OCI-LY1 (cell line): Measurements from ENCODE around the gene GNAS.

ENCODE experiments used
- H2AFZ ChIP-seq: fragments of 200-600 bp; sonication (generic), shearing (Covaris generic); 2 replicates; pipeline ENCODE4 v1.6.0; 2014; ENCODE audit warnings: antibody characterized with exemption, mild to moderate bottlenecking, low read length
- H3F3A ChIP-seq: fragments of 200-600 bp; sonication (generic), shearing (Covaris generic); 2 replicates; pipeline ENCODE4 v1.6.0; 2014; ENCODE audit warnings: mild to moderate bottlenecking, antibody characterized with exemption, low read length, moderate library complexity; ENCODE audit not compliant: insufficient read depth
- H3K27ac ChIP-seq: fragments of 200-600 bp; sonication (generic); 2 replicates; pipeline ENCODE4 v1.5.1; 2014; ENCODE audit warnings: low read length, mixed run types, mild to moderate bottlenecking, low read depth; ENCODE audit not compliant: poor library complexity, severe bottlenecking
- H3K27me3 ChIP-seq: fragments of 200-600 bp; sonication (generic); 2 replicates; pipeline ENCODE4 v1.6.0; 2014; ENCODE audit warnings: antibody characterized with exemption, mild to moderate bottlenecking, low read length, moderate library complexity; ENCODE audit not compliant: insufficient read depth
- H3K36me3 ChIP-seq: fragments of 200-600 bp; sonication (generic); 2 replicates; pipeline ENCODE4 v1.6.1; 2014; ENCODE audit warnings: mild to moderate bottlenecking, antibody characterized with exemption, low read length, moderate library complexity, mixed read lengths; ENCODE audit not compliant: insufficient read depth
- H3K4me1 ChIP-seq: fragments of 200-600 bp; sonication (generic); 2 replicates; pipeline ENCODE4 v1.5.1; 2014; ENCODE audit warnings: mild to moderate bottlenecking, low read length, moderate library complexity; ENCODE audit not compliant: insufficient read depth, severe bottlenecking
- H3K4me2 ChIP-seq: fragments of 200-600 bp; sonication (generic), shearing (Covaris generic); 2 replicates; pipeline ENCODE4 v1.6.1; 2014; ENCODE audit warnings: low read length
- H3K4me3 ChIP-seq: fragments of 200-600 bp; sonication (generic); 2 replicates; pipeline ENCODE4 v1.5.1; 2014; ENCODE audit warnings: low read length, low read depth, mild to moderate bottlenecking, mixed read lengths; ENCODE audit not compliant: poor library complexity, severe bottlenecking
- H3K79me2 ChIP-seq: fragments of 200-600 bp; shearing (Covaris generic); 2 replicates; pipeline ENCODE4 v1.6.1; 2016; ENCODE audit warnings: mixed run types, low read length, mixed read lengths; ENCODE audit not compliant: insufficient read depth
- H3K9ac ChIP-seq: fragments of 200-600 bp; sonication (generic), shearing (Covaris generic); 2 replicates; pipeline ENCODE4 v1.6.1; 2014; ENCODE audit warnings: mild to moderate bottlenecking, low read length, mixed read lengths
- H3K9me2 ChIP-seq: fragments of 200-600 bp; sonication (generic), shearing (Covaris generic); 2 replicates; pipeline ENCODE4 v1.6.1; 2014; ENCODE audit warnings: low read depth, mild to moderate bottlenecking, low read length, mixed read lengths
- H3K9me3 ChIP-seq: fragments of 200-600 bp; shearing (Covaris generic); 2 replicates; pipeline ENCODE4 v1.6.1; 2014; ENCODE audit warnings: low read length, mixed read lengths
- H4K20me1 ChIP-seq: fragments of 200-600 bp; sonication (generic), shearing (Covaris generic); 2 replicates; pipeline ENCODE4 v1.6.0; 2016; ENCODE audit warnings: mild to moderate bottlenecking, low read length; ENCODE audit not compliant: insufficient read depth
- EZH2 ChIP-seq: fragments of 200-600 bp; sonication (generic), shearing (Covaris generic); IDR thresholded peaks from 2 replicates; pipeline ENCODE4 v1.8.0; 2017; ENCODE audit warnings: borderline replicate concordance, mixed run types, mild to moderate bottlenecking, antibody characterized with exemption, low read length, moderate library complexity, mixed read lengths
- TF ChIP-seq, protein P1 (sequence below): fragments of 200-600 bp; sonication (generic), shearing (Covaris generic); IDR thresholded peaks from 2 replicates; pipeline ENCODE4 v1.5.1; 2017; ENCODE audit warnings: mild to moderate bottlenecking, antibody characterized with exemption, low read length, moderate library complexity, mixed read lengths

GNAS gene

GRCh38 chr20:58822748-58823730 lies 29.5 kb upstream of the GNAS start:
- Histone ChIP-seq H3F3A (no peaks in the 10 kb centered on the region), H3K79me2 (no peaks in the 10 kb centered on the region), H3K4me2 (no peak overlapping the region), H3K9ac (no peak overlapping the region), H3K4me1 (no peaks in the 10 kb centered on the region), H3K9me3 (no peaks in the 10 kb centered on the region), H3K36me3 (peaks cover 7% of the 10 kb centered on the region; the same call in 1 of the 2 replicates), H3K4me3 (no peak overlapping the region), H2AFZ (no peak overlapping the region), H3K27ac (no peak overlapping the region), H4K20me1 (no peaks in the 10 kb centered on the region), H3K9me2 (no peaks in the 10 kb centered on the region), H3K27me3 (no peaks in the 10 kb centered on the region)
- TF ChIP-seq, protein P1, sequence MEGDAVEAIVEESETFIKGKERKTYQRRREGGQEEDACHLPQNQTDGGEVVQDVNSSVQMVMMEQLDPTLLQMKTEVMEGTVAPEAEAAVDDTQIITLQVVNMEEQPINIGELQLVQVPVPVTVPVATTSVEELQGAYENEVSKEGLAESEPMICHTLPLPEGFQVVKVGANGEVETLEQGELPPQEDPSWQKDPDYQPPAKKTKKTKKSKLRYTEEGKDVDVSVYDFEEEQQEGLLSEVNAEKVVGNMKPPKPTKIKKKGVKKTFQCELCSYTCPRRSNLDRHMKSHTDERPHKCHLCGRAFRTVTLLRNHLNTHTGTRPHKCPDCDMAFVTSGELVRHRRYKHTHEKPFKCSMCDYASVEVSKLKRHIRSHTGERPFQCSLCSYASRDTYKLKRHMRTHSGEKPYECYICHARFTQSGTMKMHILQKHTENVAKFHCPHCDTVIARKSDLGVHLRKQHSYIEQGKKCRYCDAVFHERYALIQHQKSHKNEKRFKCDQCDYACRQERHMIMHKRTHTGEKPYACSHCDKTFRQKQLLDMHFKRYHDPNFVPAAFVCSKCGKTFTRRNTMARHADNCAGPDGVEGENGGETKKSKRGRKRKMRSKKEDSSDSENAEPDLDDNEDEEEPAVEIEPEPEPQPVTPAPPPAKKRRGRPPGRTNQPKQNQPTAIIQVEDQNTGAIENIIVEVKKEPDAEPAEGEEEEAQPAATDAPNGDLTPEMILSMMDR, result no peak
- no peak for TF ChIP-seq EZH2

- 0 out of 2 replicates have a peak, but pooled peaks cover 3% of the 10 kb centered on the region for H3K36me3 ChIP-seq
- H3K4me2 ChIP-seq, result no peak overlapping the region
- H3K9me3 ChIP-seq, result no peaks in the 10 kb centered on the region
- no peak overlapping the region for H3K27ac ChIP-seq
- H3K9me2 ChIP-seq, result no peaks in the 10 kb centered on the region
- H3K4me3 ChIP-seq, result no peak overlapping the region
- H3K27me3 ChIP-seq, result no peaks in the 10 kb centered on the region
- no peak overlapping the region for H3K9ac ChIP-seq
- TF ChIP-seq EZH2, result no peak
- TF ChIP-seq, protein P1, result no peak
- H2AFZ ChIP-seq, result no peak overlapping the region
- no peaks in the 10 kb centered on the region for H3K79me2 ChIP-seq
- H3K4me1 ChIP-seq, result no peaks in the 10 kb centered on the region
- H4K20me1 ChIP-seq, result no peaks in the 10 kb centered on the region
- H3F3A ChIP-seq, result no peaks in the 10 kb centered on the region
Observed at GRCh38 chr20:58824843-58825242, 27.7 kb upstream of the GNAS start.

GRCh38 chr20:58825450-58825849 lies 27.1 kb upstream of the GNAS start:
- Histone ChIP-seq H3K79me2 (no peaks in the 10 kb centered on the region), H3K9me3 (no peaks in the 10 kb centered on the region), H3K4me2 (no peak overlapping the region), H2AFZ (no peak overlapping the region), H3K27ac (no peak overlapping the region), H3K9ac (no peak overlapping the region), H3F3A (no peaks in the 10 kb centered on the region), H3K27me3 (no peaks in the 10 kb centered on the region), H3K4me1 (no peaks in the 10 kb centered on the region), H3K9me2 (no peaks in the 10 kb centered on the region), H3K4me3 (no peak overlapping the region), H4K20me1 (no peaks in the 10 kb centered on the region), H3K36me3 (0 out of 2 replicates have a peak, but pooled peaks cover 3% of the 10 kb centered on the region)
- TF ChIP-seq, protein P1, result no peak
